IMR-90 (cell line): ENCODE measurements around the gene FUS. TPM values are rescaled to one million over a fixed set of nuclear protein-coding genes. Genes with fewer than 3 reads are reported as not detected.
A peak's percentile ranks its signal among the peaks of the same experiment; 100 is the strongest.
"Not testable (repeated sequence)": the region's sequence is repeated elsewhere in the genome, so short reads cannot be mapped to it uniquely, and the experiment has no call there.

Experiments used
- ATAC-seq: fragments of 200-7000 bp; cut with Tn5 transposase; 2 replicates; pipeline ENCODE4 v1.9.1; 2020; ENCODE audit warnings: low read depth, mild to moderate bottlenecking, moderate library complexity
- BruUV-seq: library from RNA; stranded (reverse); fragments of 400-500 nt; replicated peaks from 2 replicates; lab custom pipeline; 2021; lab: Mats Ljungman, UMichigan
- CTCF ChIA-PET: fragments of 300-600 bp; formaldehyde crosslinking; extraction: SDS; loops from one replicate; lab custom pipeline; 2021; ENCODE audit warnings: antibody characterized with exemption; lab: Yijun Ruan, JAX
- POLR2A ChIA-PET: fragments of 300-600 bp; sonication (Branson Sonifier 250); formaldehyde crosslinking; loops from one replicate; lab custom pipeline; 2022; ENCODE audit warnings: antibody characterized with exemption; ENCODE audit not compliant: unreplicated experiment; lab: Charles Lee
- DNase-seq: peaks from one replicate; pipeline ENCODE4 v3.0.0; 2013
- H2AFZ ChIP-seq: replicated peaks from 2 replicates; pipeline ENCODE3; 2013; ENCODE audit warnings: low read length, mild to moderate bottlenecking; ENCODE audit not compliant: poor library complexity
- H2AK5ac ChIP-seq: 2 replicates; pipeline ENCODE4 v1.6.1; 2013; ENCODE audit warnings: low read depth, low read length, inconsistent platforms
- H2AK9ac ChIP-seq: replicated peaks from 2 replicates; pipeline ENCODE3; 2013; ENCODE audit warnings: mild to moderate bottlenecking, low read depth, low read length, moderate library complexity; ENCODE audit not compliant: poor library complexity
- H2BK120ac ChIP-seq: 2 replicates; pipeline ENCODE4 v1.6.1; 2013; ENCODE audit warnings: low read depth, low read length, inconsistent platforms
- H2BK15ac ChIP-seq: 3 replicates; pipeline ENCODE4 v1.6.1; 2013; ENCODE audit warnings: low read depth, low read length, inconsistent platforms
- H2BK20ac ChIP-seq: 2 replicates; pipeline ENCODE4 v1.6.1; 2013; ENCODE audit warnings: low read depth, mild to moderate bottlenecking, inconsistent platforms, low read length, moderate library complexity
- H2BK5ac ChIP-seq: 2 replicates; pipeline ENCODE4 v1.6.1; 2013; ENCODE audit warnings: mild to moderate bottlenecking, low read depth, low read length, inconsistent platforms; ENCODE audit not compliant: poor library complexity, severe bottlenecking
- H3K14ac ChIP-seq: replicated peaks from 2 replicates; pipeline ENCODE4 v1.6.1; 2013; ENCODE audit warnings: low read depth, low read length, inconsistent platforms
- H3K18ac ChIP-seq: 2 replicates; pipeline ENCODE4 v1.6.1; 2013; ENCODE audit warnings: low read depth, low read length, control low read depth
- H3K23ac ChIP-seq: 2 replicates; pipeline ENCODE4 v1.6.1; 2013; ENCODE audit warnings: low read depth, low read length, inconsistent platforms
- H3K27ac ChIP-seq: 2 replicates; pipeline ENCODE4 v1.5.1; 2013; ENCODE audit warnings: mild to moderate bottlenecking, control low read depth, low read length; ENCODE audit not compliant: insufficient read depth
- H3K27me3 ChIP-seq: 2 replicates; pipeline ENCODE4 v1.6.1; 2013; ENCODE audit warnings: low read length; ENCODE audit not compliant: control insufficient read depth, insufficient read depth
- H3K36me3 ChIP-seq: 2 replicates; pipeline ENCODE4 v1.6.1; 2013; ENCODE audit warnings: low read length, mixed read lengths; ENCODE audit not compliant: control insufficient read depth, insufficient read depth
- H3K4ac ChIP-seq: 2 replicates; pipeline ENCODE4 v1.6.1; 2013; ENCODE audit warnings: low read depth, low read length, inconsistent platforms
- H3K4me1 ChIP-seq: 2 replicates; pipeline ENCODE4 v1.6.1; 2013; ENCODE audit warnings: low read length, mixed read lengths; ENCODE audit not compliant: control insufficient read depth, insufficient read depth
- H3K4me2 ChIP-seq: 2 replicates; pipeline ENCODE4 v1.6.1; 2013; ENCODE audit warnings: low read depth, mild to moderate bottlenecking, control low read depth, low read length, moderate library complexity
- H3K4me3 ChIP-seq: 2 replicates; pipeline ENCODE4 v1.5.1; 2013; ENCODE audit warnings: low read depth, mild to moderate bottlenecking, control low read depth, low read length, moderate library complexity; ENCODE audit not compliant: insufficient read depth
- H3K56ac ChIP-seq: 2 replicates; pipeline ENCODE4 v1.6.1; 2013; ENCODE audit warnings: low read length, inconsistent platforms; ENCODE audit not compliant: insufficient read depth; ENCODE audit errors: extremely low read depth
- H3K79me1 ChIP-seq, 2 experiments: 2 replicates each; pipeline ENCODE4 v1.6.1; 2013; ENCODE audit warnings: low read length in 2 of 2, inconsistent platforms in 1 of 2, low read depth in 1 of 2
- H3K9ac ChIP-seq: 2 replicates; pipeline ENCODE4 v1.6.1; 2013; ENCODE audit warnings: low read depth, low read length, control low read depth
- H3K9me1 ChIP-seq: 2 replicates; pipeline ENCODE4 v1.6.1; 2013; ENCODE audit warnings: low read length, inconsistent platforms; ENCODE audit not compliant: insufficient read depth
- H3K9me3 ChIP-seq: 2 replicates; pipeline ENCODE4 v1.6.1; 2013; ENCODE audit warnings: low read length; ENCODE audit not compliant: control insufficient read depth, insufficient read depth
- H4K20me1 ChIP-seq: 2 replicates; pipeline ENCODE4 v1.6.1; 2013; ENCODE audit warnings: low read length, inconsistent platforms; ENCODE audit not compliant: insufficient read depth
- H4K5ac ChIP-seq: 2 replicates; pipeline ENCODE4 v1.6.1; 2013; ENCODE audit warnings: mild to moderate bottlenecking, low read depth, low read length, control low read depth
- H4K8ac ChIP-seq, 2 experiments: 2 replicates each; pipeline ENCODE4 v1.6.1; 2013; ENCODE audit warnings: low read depth in 2 of 2, low read length in 2 of 2, control low read depth in 1 of 2, inconsistent platforms in 1 of 2
- H4K91ac ChIP-seq: 2 replicates; pipeline ENCODE4 v1.6.1; 2013; ENCODE audit warnings: low read depth, low read length, inconsistent platforms; ENCODE audit not compliant: insufficient read depth
- BHLHE40 ChIP-seq: fragments of 150-350 bp; IDR thresholded peaks from 2 replicates; pipeline ENCODE4 v1.6.1; 2016; ENCODE audit warnings: mild to moderate bottlenecking, low read depth, low read length
- CHD1 ChIP-seq: IDR thresholded peaks from 2 replicates; pipeline ENCODE4 v1.6.1; 2012; ENCODE audit warnings: low read depth, low read length, improper control_type of control experiment
- MXI1 ChIP-seq: IDR thresholded peaks from 2 replicates; pipeline ENCODE4 v1.6.1; 2012; ENCODE audit warnings: low read depth, mild to moderate bottlenecking, low read length, moderate library complexity, borderline replicate concordance
- POLR2A ChIP-seq: IDR thresholded peaks from 2 replicates; pipeline ENCODE4 v1.6.1; 2012; ENCODE audit warnings: mild to moderate bottlenecking, low read depth, low read length
- RCOR1 ChIP-seq: IDR thresholded peaks from 2 replicates; pipeline ENCODE4 v1.6.1; 2012; ENCODE audit warnings: mild to moderate bottlenecking, low read length, improper control_type of control experiment; ENCODE audit not compliant: insufficient replicate concordance
- USF2 ChIP-seq: fragments of 150-350 bp; IDR thresholded peaks from 2 replicates; pipeline ENCODE4 v1.6.1; 2017; ENCODE audit warnings: mild to moderate bottlenecking, antibody characterized with exemption, low read length, low read depth
- WGBS, 2 experiments: methylation state at CpG; one replicate each; pipeline versions ENCODE4 v1.1.5 to v1.1.7; 2013; ENCODE audit warnings: missing lambda C conversion rate in 2 of 2; ENCODE audit not compliant: insufficient read length in 1 of 2; ENCODE audit errors: extremely low coverage in 2 of 2; 5-methylcytosine and 5-hydroxymethylcytosine counted together
- dilution Hi-C: fragments of 300-500 bp; cut with HindIII; formaldehyde crosslinking; loops from one replicate; pipeline ENCODE4 v1.14.3; 2018; ENCODE audit warnings: low sequenced_read_pairs; ENCODE audit not compliant: unreplicated experiment
- in situ Hi-C: fragments of 300-500 bp; cut with MboI; formaldehyde crosslinking; loops from 3 replicates; pipeline ENCODE4 v1.14.3; 2019; ENCODE audit warnings: low sequenced_read_pairs, inconsistent platforms, mixed read lengths
- intact Hi-C: fragments of 100-400 bp; cut with micrococcal nuclease; formaldehyde crosslinking; loops from 2 replicates; pipeline ENCODE4 v1.10.0; 2022
- polyA plus RNA-seq, 3 experiments: library from polyadenylated mRNA; depleted of rRNA; stranded (reverse); fragments of >200 nt; gene quantifications; 2 replicates each; pipeline ENCODE4 v1.2.3, GENCODE V29; 2012; ENCODE audit warnings: low replicate concordance in 1 of 3
- total RNA-seq: library from RNA; depleted of rRNA; stranded (reverse); fragments of >200 nt; gene quantifications from 2 replicates; pipeline ENCODE4 v1.2.3, GENCODE V29; 2012

Gene FUS
- total and polyA plus RNA-seq, 2 of the 4 experiments (the other 2 are of a cell fraction): 42.8 to 340 TPM

GRCh38 chr16:31136287-31136662, 43.7 kb upstream of the FUS start (continued):
- no peak for TF ChIP-seq RCOR1
- no peak for TF ChIP-seq MXI1
- no peak for TF ChIP-seq BHLHE40
- TF ChIP-seq POLR2A: no peak
- TF ChIP-seq USF2: no peak
- no peak for TF ChIP-seq CHD1

- H3K4ac ChIP-seq, H3K9ac ChIP-seq, BruUV-seq, H2BK5ac ChIP-seq, ATAC-seq, H3K36me3 ChIP-seq, H2AK9ac ChIP-seq, H2BK120ac ChIP-seq, intact Hi-C loops, POLR2A ChIA-PET, H4K8ac ChIP-seq, H2AK5ac ChIP-seq, H2AFZ ChIP-seq, H3K4me2 ChIP-seq, H4K20me1 ChIP-seq, CTCF ChIA-PET, H3K23ac ChIP-seq, H3K4me3 ChIP-seq, H3K14ac ChIP-seq, H3K27me3 ChIP-seq, in situ Hi-C loops, H3K56ac ChIP-seq, H3K18ac ChIP-seq, H3K9me3 ChIP-seq, H3K27ac ChIP-seq, H4K91ac ChIP-seq, dilution Hi-C loops, H3K79me1 ChIP-seq, H4K5ac ChIP-seq, H2BK20ac ChIP-seq, DNase-seq: not testable (repeated sequence)
- Histone ChIP-seq H3K9me1 (peaks cover 11% of the 10 kb centered on the region), H2BK15ac (0 out of 3 replicates have a peak overlapping the region, but pooled peaks have one; percentile 12), H3K4me1 (peaks cover 19% of the 10 kb centered on the region)
- whole genome bisulfite sequencing, 2 experiments: 86% methylated on average over 5 of the region's 20 CpGs; no CpG with 5 or more reads in 1 of the 2 experiments
Measured at GRCh38 chr16:31136822-31137499, 43.0 kb upstream of the FUS start.
